ENCODE results near the gene ABCF1.

- no peak for TF ChIP-seq CTCF (IDR thresholded peaks at IDR 0.05)
- TF ChIP-seq POLR2A (IDR thresholded peaks at IDR 0.05): no peak
These were observed 69.8 kb downstream of the ABCF1 start for GRCh38 chr6:30641048-30641447.

All from uterus (tissue), 2 donors.